ENCODE results near the gene EIF2B2. TPM values are rescaled to one million over a fixed set of nuclear protein-coding genes. Genes with fewer than 3 reads are reported as not detected.

The EIF2B2 gene
- total and polyA plus RNA-seq, 2 experiments from 2014 or later: 39.2 to 40.5 TPM

DNA sequence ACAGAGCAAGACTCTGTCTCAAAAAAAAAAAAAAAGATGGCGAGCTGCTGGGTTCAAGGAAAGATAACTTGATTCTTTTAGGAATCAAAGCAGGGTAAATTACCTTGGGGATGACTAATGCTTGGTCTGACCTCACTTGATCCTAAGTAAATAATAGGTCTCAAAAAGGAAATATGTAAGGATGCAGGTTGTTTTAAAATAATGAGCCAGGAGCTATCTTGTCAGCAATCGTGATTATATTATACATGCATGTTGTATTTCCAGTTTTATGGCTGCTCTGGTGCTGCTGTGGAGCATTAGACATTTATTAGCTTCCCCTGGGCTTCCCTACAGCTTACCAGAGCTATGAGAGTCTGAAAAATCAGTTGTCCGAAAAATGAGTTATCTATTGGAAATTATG, 2.6 kb downstream of the EIF2B2 start:
- H3K36me3 ChIP-seq (ENCODE audit: insufficient read depth): peaks cover 10% of the 10 kb centered on the region
- no peaks in the 10 kb centered on the region; the same call in 2 of the 3 replicates for H3K9me3 Mint-ChIP-seq

More for the DNA sequence above, 2.6 kb downstream of the EIF2B2 start:
- H3F3A ChIP-seq (replicated peaks; ENCODE audit: low read depth): peaks cover 5% of the 10 kb centered on the region; the same call in 1 of the 2 replicates
- H2AFZ ChIP-seq: no peak overlapping the region
- H3K9me2 ChIP-seq (ENCODE audit: insufficient read depth): no peaks in the 10 kb centered on the region
- H3K79me2 ChIP-seq (replicated peaks; ENCODE audit: insufficient read depth): peaks cover 14% of the 10 kb centered on the region
- DNase-seq (ENCODE audit: low spot score) (no peak), ATAC-seq (no peak)
- Mint-ChIP-seq H3K4me3 (no peak overlapping the region), H3K27me3 (ENCODE audit: insufficient read depth, low read depth, poor library complexity) (no peaks in the 10 kb centered on the region), H3K36me3 (ENCODE audit: low read depth) (peaks cover 52% of the 10 kb centered on the region), H3K27ac (no peak overlapping the region), H3K4me1 (peaks cover 12% of the 10 kb centered on the region)
- peaks cover 11% of the 10 kb centered on the region; the same call in 1 of the 2 replicates for H4K20me1 ChIP-seq (replicated peaks; ENCODE audit: insufficient read depth)
- H3K4me3 ChIP-seq: no peak overlapping the region
- no peak overlapping the region for H3K4me2 ChIP-seq
- H3K27ac ChIP-seq (ENCODE audit: low read depth): no peak overlapping the region
- TF ChIP-seq STAT1 (IDR thresholded peaks at IDR 0.05; ENCODE audit: unreplicated experiment) (no peak), CREB1 (CRISPR knock-in tag; IDR thresholded peaks at IDR 0.05; ENCODE audit: low read depth) (no peak), POLR2AphosphoS5 (IDR thresholded peaks at IDR 0.05; ENCODE audit: low read depth) (no peak), ZNF114 (CRISPR knock-in tag; IDR thresholded peaks at IDR 0.05) (no peak)
- TF ChIP-seq, protein P1, sequence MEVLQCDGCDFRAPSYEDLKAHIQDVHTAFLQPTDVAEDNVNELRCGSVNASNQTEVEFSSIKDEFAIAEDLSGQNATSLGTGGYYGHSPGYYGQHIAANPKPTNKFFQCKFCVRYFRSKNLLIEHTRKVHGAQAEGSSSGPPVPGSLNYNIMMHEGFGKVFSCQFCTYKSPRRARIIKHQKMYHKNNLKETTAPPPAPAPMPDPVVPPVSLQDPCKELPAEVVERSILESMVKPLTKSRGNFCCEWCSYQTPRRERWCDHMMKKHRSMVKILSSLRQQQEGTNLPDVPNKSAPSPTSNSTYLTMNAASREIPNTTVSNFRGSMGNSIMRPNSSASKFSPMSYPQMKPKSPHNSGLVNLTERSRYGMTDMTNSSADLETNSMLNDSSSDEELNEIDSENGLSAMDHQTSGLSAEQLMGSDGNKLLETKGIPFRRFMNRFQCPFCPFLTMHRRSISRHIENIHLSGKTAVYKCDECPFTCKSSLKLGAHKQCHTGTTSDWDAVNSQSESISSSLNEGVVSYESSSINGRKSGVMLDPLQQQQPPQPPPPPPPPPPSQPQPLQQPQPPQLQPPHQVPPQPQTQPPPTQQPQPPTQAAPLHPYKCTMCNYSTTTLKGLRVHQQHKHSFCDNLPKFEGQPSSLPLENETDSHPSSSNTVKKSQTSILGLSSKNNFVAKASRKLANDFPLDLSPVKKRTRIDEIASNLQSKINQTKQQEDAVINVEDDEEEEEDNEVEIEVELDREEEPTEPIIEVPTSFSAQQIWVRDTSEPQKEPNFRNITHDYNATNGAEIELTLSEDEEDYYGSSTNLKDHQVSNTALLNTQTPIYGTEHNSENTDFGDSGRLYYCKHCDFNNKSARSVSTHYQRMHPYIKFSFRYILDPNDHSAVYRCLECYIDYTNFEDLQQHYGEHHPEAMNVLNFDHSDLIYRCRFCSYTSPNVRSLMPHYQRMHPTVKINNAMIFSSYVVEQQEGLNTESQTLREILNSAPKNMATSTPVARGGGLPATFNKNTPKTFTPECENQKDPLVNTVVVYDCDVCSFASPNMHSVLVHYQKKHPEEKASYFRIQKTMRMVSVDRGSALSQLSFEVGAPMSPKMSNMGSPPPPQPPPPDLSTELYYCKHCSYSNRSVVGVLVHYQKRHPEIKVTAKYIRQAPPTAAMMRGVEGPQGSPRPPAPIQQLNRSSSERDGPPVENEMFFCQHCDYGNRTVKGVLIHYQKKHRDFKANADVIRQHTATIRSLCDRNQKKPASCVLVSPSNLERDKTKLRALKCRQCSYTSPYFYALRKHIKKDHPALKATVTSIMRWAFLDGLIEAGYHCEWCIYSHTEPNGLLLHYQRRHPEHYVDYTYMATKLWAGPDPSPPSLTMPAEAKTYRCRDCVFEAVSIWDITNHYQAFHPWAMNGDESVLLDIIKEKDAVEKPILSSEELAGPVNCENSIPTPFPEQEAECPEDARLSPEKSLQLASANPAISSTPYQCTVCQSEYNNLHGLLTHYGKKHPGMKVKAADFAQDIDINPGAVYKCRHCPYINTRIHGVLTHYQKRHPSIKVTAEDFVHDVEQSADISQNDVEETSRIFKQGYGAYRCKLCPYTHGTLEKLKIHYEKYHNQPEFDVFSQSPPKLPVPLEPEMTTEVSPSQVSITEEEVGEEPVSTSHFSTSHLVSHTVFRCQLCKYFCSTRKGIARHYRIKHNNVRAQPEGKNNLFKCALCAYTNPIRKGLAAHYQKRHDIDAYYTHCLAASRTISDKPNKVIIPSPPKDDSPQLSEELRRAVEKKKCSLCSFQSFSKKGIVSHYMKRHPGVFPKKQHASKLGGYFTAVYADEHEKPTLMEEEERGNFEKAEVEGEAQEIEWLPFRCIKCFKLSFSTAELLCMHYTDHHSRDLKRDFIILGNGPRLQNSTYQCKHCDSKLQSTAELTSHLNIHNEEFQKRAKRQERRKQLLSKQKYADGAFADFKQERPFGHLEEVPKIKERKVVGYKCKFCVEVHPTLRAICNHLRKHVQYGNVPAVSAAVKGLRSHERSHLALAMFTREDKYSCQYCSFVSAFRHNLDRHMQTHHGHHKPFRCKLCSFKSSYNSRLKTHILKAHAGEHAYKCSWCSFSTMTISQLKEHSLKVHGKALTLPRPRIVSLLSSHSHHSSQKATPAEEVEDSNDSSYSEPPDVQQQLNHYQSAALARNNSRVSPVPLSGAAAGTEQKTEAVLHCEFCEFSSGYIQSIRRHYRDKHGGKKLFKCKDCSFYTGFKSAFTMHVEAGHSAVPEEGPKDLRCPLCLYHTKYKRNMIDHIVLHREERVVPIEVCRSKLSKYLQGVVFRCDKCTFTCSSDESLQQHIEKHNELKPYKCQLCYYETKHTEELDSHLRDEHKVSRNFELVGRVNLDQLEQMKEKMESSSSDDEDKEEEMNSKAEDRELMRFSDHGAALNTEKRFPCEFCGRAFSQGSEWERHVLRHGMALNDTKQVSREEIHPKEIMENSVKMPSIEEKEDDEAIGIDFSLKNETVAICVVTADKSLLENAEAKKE (CRISPR knock-in tag; IDR thresholded peaks at IDR 0.05): no peak
- TF ChIP-seq, protein P2, sequence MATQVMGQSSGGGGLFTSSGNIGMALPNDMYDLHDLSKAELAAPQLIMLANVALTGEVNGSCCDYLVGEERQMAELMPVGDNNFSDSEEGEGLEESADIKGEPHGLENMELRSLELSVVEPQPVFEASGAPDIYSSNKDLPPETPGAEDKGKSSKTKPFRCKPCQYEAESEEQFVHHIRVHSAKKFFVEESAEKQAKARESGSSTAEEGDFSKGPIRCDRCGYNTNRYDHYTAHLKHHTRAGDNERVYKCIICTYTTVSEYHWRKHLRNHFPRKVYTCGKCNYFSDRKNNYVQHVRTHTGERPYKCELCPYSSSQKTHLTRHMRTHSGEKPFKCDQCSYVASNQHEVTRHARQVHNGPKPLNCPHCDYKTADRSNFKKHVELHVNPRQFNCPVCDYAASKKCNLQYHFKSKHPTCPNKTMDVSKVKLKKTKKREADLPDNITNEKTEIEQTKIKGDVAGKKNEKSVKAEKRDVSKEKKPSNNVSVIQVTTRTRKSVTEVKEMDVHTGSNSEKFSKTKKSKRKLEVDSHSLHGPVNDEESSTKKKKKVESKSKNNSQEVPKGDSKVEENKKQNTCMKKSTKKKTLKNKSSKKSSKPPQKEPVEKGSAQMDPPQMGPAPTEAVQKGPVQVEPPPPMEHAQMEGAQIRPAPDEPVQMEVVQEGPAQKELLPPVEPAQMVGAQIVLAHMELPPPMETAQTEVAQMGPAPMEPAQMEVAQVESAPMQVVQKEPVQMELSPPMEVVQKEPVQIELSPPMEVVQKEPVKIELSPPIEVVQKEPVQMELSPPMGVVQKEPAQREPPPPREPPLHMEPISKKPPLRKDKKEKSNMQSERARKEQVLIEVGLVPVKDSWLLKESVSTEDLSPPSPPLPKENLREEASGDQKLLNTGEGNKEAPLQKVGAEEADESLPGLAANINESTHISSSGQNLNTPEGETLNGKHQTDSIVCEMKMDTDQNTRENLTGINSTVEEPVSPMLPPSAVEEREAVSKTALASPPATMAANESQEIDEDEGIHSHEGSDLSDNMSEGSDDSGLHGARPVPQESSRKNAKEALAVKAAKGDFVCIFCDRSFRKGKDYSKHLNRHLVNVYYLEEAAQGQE (IDR thresholded peaks at IDR 0.05; ENCODE audit: unreplicated experiment): no peak
- TF ChIP-seq, protein P3, sequence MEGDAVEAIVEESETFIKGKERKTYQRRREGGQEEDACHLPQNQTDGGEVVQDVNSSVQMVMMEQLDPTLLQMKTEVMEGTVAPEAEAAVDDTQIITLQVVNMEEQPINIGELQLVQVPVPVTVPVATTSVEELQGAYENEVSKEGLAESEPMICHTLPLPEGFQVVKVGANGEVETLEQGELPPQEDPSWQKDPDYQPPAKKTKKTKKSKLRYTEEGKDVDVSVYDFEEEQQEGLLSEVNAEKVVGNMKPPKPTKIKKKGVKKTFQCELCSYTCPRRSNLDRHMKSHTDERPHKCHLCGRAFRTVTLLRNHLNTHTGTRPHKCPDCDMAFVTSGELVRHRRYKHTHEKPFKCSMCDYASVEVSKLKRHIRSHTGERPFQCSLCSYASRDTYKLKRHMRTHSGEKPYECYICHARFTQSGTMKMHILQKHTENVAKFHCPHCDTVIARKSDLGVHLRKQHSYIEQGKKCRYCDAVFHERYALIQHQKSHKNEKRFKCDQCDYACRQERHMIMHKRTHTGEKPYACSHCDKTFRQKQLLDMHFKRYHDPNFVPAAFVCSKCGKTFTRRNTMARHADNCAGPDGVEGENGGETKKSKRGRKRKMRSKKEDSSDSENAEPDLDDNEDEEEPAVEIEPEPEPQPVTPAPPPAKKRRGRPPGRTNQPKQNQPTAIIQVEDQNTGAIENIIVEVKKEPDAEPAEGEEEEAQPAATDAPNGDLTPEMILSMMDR (conservative IDR thresholded peaks at IDR 0.05; ENCODE audit: low read depth in 2 of 2): no peak
- H3K4me1 ChIP-seq (ENCODE audit: insufficient read depth): 0 out of 2 replicates have a peak, but pooled peaks cover 5% of the 10 kb centered on the region
- H3K27me3 ChIP-seq (ENCODE audit: insufficient read depth): no peaks in the 10 kb centered on the region

Measured in GM23338 (cell line).